GM12801 (cell line): ENCODE data around the gene NDC80.

Experiments
- TF ChIP-seq, protein P1 (sequence below): IDR thresholded peaks from one replicate; pipeline ENCODE4 v1.5.1; 2011; ENCODE audit warnings: control low read depth; ENCODE audit not compliant: insufficient read length; ENCODE audit errors: extremely low read depth

NDC80 gene

DNA sequence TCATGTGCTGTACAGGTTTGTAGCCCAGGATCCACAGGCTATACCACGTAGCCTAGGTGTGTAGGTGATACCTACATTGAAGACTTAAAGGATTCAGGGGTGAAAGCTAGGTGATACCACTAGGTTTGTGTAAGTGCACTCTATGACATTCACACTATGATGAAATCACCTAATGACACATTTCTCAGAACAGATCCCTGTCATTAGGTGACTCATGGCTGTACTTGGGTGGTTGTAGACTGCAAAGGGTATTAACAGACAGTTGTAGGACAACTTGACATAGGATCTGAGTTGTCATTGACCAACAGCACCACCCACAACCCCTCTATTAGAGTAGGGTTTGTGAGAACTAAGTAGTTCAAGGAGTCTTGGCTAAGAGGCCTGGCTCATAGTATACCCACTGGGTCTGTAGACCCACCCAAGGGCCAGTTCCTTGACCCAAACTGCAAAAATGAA, 56.5 kb downstream of the NDC80 start:
- TF ChIP-seq, protein P1, sequence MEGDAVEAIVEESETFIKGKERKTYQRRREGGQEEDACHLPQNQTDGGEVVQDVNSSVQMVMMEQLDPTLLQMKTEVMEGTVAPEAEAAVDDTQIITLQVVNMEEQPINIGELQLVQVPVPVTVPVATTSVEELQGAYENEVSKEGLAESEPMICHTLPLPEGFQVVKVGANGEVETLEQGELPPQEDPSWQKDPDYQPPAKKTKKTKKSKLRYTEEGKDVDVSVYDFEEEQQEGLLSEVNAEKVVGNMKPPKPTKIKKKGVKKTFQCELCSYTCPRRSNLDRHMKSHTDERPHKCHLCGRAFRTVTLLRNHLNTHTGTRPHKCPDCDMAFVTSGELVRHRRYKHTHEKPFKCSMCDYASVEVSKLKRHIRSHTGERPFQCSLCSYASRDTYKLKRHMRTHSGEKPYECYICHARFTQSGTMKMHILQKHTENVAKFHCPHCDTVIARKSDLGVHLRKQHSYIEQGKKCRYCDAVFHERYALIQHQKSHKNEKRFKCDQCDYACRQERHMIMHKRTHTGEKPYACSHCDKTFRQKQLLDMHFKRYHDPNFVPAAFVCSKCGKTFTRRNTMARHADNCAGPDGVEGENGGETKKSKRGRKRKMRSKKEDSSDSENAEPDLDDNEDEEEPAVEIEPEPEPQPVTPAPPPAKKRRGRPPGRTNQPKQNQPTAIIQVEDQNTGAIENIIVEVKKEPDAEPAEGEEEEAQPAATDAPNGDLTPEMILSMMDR = no peak

DNA sequence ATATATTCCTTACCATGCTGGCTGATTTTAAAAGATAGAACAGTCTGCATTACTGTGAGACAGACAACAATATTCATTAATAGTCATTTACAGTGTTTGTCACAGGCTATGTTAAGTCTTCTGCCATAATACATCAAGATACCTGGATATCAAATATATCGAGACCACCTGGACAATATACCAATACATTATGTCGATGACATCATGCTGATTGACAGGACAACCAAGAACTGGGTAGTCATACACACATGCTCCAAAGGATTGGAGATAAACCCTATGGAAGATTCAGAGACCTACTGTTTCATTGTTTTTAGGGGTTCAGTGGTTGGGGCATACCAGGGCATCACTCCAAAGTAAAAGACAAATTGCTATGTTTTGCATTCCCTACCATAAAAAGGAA, 57.6 kb downstream of the NDC80 start:
- TF ChIP-seq, protein P1 = no peak

DNA sequence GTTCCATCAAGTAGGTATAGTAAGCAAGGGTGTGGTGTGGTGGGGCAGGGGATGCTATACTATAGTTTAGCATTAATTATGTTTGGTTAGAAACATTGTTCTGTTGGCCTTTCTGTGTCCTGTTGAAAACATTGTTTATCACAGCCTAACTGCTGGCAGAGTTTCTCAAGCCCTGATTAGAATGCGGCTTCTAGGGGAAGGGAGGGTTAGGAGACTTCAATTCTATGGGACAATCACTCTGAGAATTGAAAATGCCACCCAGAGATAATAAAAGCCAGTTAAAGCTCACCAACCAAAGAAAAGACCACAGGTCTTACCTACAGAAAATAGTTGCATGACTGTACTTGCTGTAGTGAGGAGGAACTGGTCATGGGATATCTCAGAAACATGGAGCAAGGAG, 64.2 kb downstream of the NDC80 start:
- TF ChIP-seq, protein P1 = no peak

DNA sequence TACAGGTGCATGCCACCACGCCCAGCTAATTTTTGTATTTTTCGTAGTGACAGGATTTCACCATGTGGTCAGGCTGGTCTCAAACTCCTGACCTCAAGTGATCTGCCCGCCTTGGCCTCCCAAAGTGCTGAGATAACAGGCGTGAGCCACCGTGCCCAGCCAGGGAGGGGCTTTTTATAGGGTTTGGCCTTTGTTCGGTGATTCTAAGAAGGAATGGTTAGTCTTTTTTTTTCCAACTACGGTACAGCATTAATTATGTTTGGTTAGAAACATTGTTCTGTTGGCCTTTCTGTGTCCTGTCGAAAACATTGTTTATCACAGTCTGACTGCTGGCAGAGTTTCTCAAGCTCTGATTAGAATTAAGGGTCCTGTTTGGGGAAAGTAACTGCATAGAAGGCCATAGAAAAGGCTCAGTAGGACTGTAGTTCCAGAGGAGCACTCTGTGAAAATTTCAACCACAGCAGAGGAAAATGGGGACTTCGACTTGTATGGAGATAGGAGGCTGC, 64.8 kb downstream of the NDC80 start:
- TF ChIP-seq, protein P1 = no peak

DNA sequence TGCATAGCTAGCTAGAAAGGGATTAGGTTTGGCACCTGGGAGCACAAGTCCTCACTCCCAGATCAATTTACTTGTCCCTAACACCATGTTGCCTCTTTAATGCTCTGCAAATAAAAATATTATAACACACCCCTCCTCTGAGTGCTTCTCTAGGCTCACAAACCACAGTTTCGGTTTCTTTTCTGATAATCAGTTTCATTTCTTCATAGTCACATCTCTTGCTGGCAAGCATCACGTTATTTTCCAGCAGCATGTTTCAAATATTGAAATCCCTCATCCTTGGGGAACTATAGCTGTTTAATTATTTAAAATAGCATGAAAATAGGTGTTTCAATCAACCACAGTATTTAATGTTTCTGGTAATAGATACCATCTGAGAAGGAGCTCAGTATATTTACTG, 70.3 kb downstream of the NDC80 start:
- TF ChIP-seq, protein P1 = no peak

GRCh38 chr18:2642771-2643170, 71.4 kb downstream of the NDC80 start:
- TF ChIP-seq, protein P1 = no peak

GRCh38 chr18:2644535-2644934, 73.2 kb downstream of the NDC80 start:
- TF ChIP-seq, protein P1 = no peak
